HepG2 (cell line): ENCODE results near the gene RABGGTA. TPM values are rescaled to one million over a fixed set of nuclear protein-coding genes. Genes with fewer than 3 reads are reported as not detected.

Experiments
- ATAC-seq: fragments of 200-7000 bp; cut with Tn5 transposase; 3 replicates; pipeline ENCODE4 v1.9.1; 2020; ENCODE audit warnings: mild to moderate bottlenecking, moderate library complexity
- BruUV-seq: library from RNA; stranded (reverse); fragments of 400-500 nt; replicated peaks from 2 replicates; lab custom pipeline; 2021; lab: Mats Ljungman, UMichigan
- CTCF ChIA-PET: fragments of 300-600 bp; formaldehyde crosslinking; extraction: SDS; loops from one replicate; lab custom pipeline; 2021; ENCODE audit warnings: low total read pairs, inconsistent platforms, low intra/inter-chr PET ratio; lab: Yijun Ruan, JAX
- POLR2A ChIA-PET: fragments of 350-600 bp; sonication (Branson Sonifier 250); formaldehyde crosslinking; loops from one replicate; lab custom pipeline; 2020; ENCODE audit warnings: antibody characterized with exemption, inconsistent platforms; lab: Yijun Ruan, JAX
- DNase-seq: peaks from one replicate; pipeline ENCODE4 v3.0.0-alpha.2; 2015; ENCODE audit warnings: low spot score
- FAIRE-seq: peaks from 3 replicates; lab custom pipeline; 2011; peaks lifted over from hg19 to GRCh38; lab: Jason Lieb, UNC
- H2AFZ ChIP-seq: one replicate; pipeline ENCODE4 v1.6.1; 2011; ENCODE audit warnings: low read length, inconsistent platforms
- H3K27ac ChIP-seq: fragments of 300-600 bp; 3 replicates; pipeline ENCODE4 v1.8.0; 2011; ENCODE audit warnings: mixed run types, mild to moderate bottlenecking, mixed read lengths, low read length, inconsistent platforms; ENCODE audit not compliant: insufficient read depth; ENCODE audit errors: extremely low read length
- H3K27me3 ChIP-seq, 2 experiments: fragments of 200-600 bp in 1 of 2; 2 replicates in 1 of 2; 3 replicates in 1 of 2; pipeline versions ENCODE4 v1.6.0 to v1.8.0; 2011; ENCODE audit warnings: low read length in 2 of 2, mild to moderate bottlenecking in 2 of 2, moderate library complexity in 2 of 2, inconsistent platforms in 1 of 2; ENCODE audit not compliant: insufficient read depth in 2 of 2, control insufficient read depth in 1 of 2
- H3K36me3 ChIP-seq, 2 experiments: fragments of 200-600 bp in 1 of 2; replicated peaks in 1 of 2; 2 replicates in 1 of 2; 3 replicates in 1 of 2; pipeline versions ENCODE4 v1.5.1 to v1.8.0; 2011; ENCODE audit warnings: low read length in 2 of 2, inconsistent platforms in 1 of 2; ENCODE audit not compliant: insufficient read depth in 2 of 2, control insufficient read depth in 1 of 2
- H3K4me1 ChIP-seq: 2 replicates; pipeline ENCODE4 v1.5.1; 2012; ENCODE audit warnings: low read length, inconsistent platforms; ENCODE audit not compliant: insufficient read depth
- H3K4me2 ChIP-seq: 2 replicates; pipeline ENCODE4 v1.6.0; 2011; ENCODE audit warnings: low read depth, low read length, inconsistent platforms
- H3K4me3 ChIP-seq, 3 experiments: fragments of 200-600 bp in 1 of 3; sonication (generic), shearing (Covaris generic) in 1 of 3; replicated peaks in 1 of 3; 2 replicates each; pipeline ENCODE4 v1.5.1; 2011 to 2016; ENCODE audit warnings: low read length in 3 of 3, inconsistent platforms in 2 of 3, low read depth in 2 of 3, mild to moderate bottlenecking in 2 of 3, control low read depth in 1 of 3, mixed read lengths in 1 of 3; ENCODE audit not compliant: insufficient read depth in 1 of 3
- H3K79me2 ChIP-seq: one replicate; pipeline ENCODE4 v1.6.1; 2011; ENCODE audit warnings: low read length, inconsistent platforms; ENCODE audit not compliant: insufficient read depth
- H3K9ac ChIP-seq: 2 replicates; pipeline ENCODE4 v1.6.0; 2011; ENCODE audit warnings: mild to moderate bottlenecking, low read depth, low read length, inconsistent platforms; ENCODE audit not compliant: insufficient read depth
- H3K9me3 ChIP-seq: 2 replicates; pipeline ENCODE4 v1.5.1; 2012; ENCODE audit warnings: mild to moderate bottlenecking, low read length
- H4K20me1 ChIP-seq: 2 replicates; pipeline ENCODE4 v1.6.0; 2011; ENCODE audit warnings: inconsistent platforms, mild to moderate bottlenecking, low read length, moderate library complexity; ENCODE audit not compliant: insufficient read depth
- NFIB ChIP-seq: sonication (generic); formaldehyde crosslinking; IDR thresholded peaks from 2 replicates; pipeline ENCODE4 v1.9.0; 2021; ENCODE audit warnings: missing genetic modification reagents, mild to moderate bottlenecking, borderline replicate concordance
- NR2F1 ChIP-seq, 2 experiments: fragments of 450-650 bp in 1 of 2; formaldehyde crosslinking in 1 of 2; IDR thresholded peaks; 2 replicates each; pipeline versions ENCODE4 v1.5.0 to v1.6.1; 2016 to 2020; ENCODE audit warnings: mild to moderate bottlenecking in 1 of 2, missing compliant biosample characterization in 1 of 2, missing genetic modification reagents in 1 of 2, moderate library complexity in 1 of 2
- SAFB2 ChIP-seq: sonication (generic); formaldehyde crosslinking; IDR thresholded peaks from 2 replicates; pipeline ENCODE4 v1.5.1; 2020; ENCODE audit warnings: missing genetic modification reagents, low read depth, mild to moderate bottlenecking, borderline replicate concordance
- ZNF33A ChIP-seq: sonication (generic); formaldehyde crosslinking; IDR thresholded peaks from 2 replicates; pipeline ENCODE4 v1.5.1; 2020; ENCODE audit warnings: missing genetic modification reagents, mild to moderate bottlenecking, moderate library complexity, borderline replicate concordance
- ZNF343 ChIP-seq: sonication (generic); formaldehyde crosslinking; IDR thresholded peaks from 2 replicates; pipeline ENCODE4 v1.4.0; 2020; ENCODE audit warnings: mild to moderate bottlenecking, missing genetic modification reagents
- ZZZ3 ChIP-seq: sonication (generic); formaldehyde crosslinking; IDR thresholded peaks from 2 replicates; pipeline ENCODE4 v1.4.0; 2020; ENCODE audit warnings: missing genetic modification reagents, mild to moderate bottlenecking, borderline replicate concordance
- WGBS: methylation state at CpG from one replicate; pipeline ENCODE4 v1.1.6; 2017; ENCODE audit warnings: low lambda C conversion rate; 5-methylcytosine and 5-hydroxymethylcytosine counted together
- in situ Hi-C: cut with HindIII; loops from 2 replicates; pipeline ENCODE4 v1.10.0; 2017; ENCODE audit warnings: low pct_unique_long_range_greater_than_20kb; ENCODE audit not compliant: extremely low pct_ligation_motif_present
- intact Hi-C: fragments of 100-400 bp; cut with micrococcal nuclease; formaldehyde crosslinking; loops from one replicate; pipeline ENCODE4 v1.10.0; 2022; ENCODE audit not compliant: unreplicated experiment
- polyA plus RNA-seq, 8 experiments: library from polyadenylated mRNA; depleted of rRNA in 3 of 8; stranded (reverse) in 7 of 8; unstranded in 1 of 8; fragments of >200 nt; fragmentation: Illumina TruSeq in 4 of 8; extraction: Trizol in 4 of 8; gene quantifications; 2 replicates each; pipeline versions ENCODE4 v1.2.1 to v1.2.3, GENCODE V29; 2011 to 2016; ENCODE audit warnings: low read depth in 4 of 8, missing spikeins in 1 of 8, mixed read lengths in 1 of 8; ENCODE audit not compliant: insufficient read depth in 1 of 8
- total RNA-seq, 5 experiments: library from RNA; depleted of rRNA; stranded (reverse); fragments of >200 nt; fragmentation: Illumina TruSeq; extraction: Trizol; gene quantifications; 2 replicates each; pipeline ENCODE4 v1.2.3, GENCODE V29; 2016; ENCODE audit warnings: low read depth in 1 of 5
- TF ChIP-seq, protein P1 (sequence below): sonication (generic); formaldehyde crosslinking; IDR thresholded peaks from 2 replicates; pipeline ENCODE4; 2020; ENCODE audit warnings: missing genetic modification reagents, mild to moderate bottlenecking, borderline replicate concordance

The RABGGTA gene
- total and polyA plus RNA-seq, 2 of the 13 experiments (the other 11 are each of a cell fraction or from before 2014, with no cell fraction given) = 57.9 to 90.8 TPM

GRCh38 chr14:24277071-24277470 is 5.7 kb upstream of the RABGGTA start:
- Histone ChIP-seq H2AFZ (no peak overlapping the region), H3K9me3 (no peaks in the 10 kb centered on the region), H3K36me3 (no peaks in the 10 kb centered on the region), H3K27me3 (no peaks in the 10 kb centered on the region), H3K4me2 (no peak overlapping the region), H3K9ac (no peak overlapping the region), H3K4me3 (no peak overlapping the region), H4K20me1 (no peaks in the 10 kb centered on the region), H3K79me2 (peaks cover 2% of the 10 kb centered on the region), H3K27ac (no peak overlapping the region), H3K4me1 (peaks cover 9% of the 10 kb centered on the region)
- intact Hi-C loops (no loop called here), in situ Hi-C loops (no loop called here)
- DNase-seq = no peak
- TF ChIP-seq, protein P1, sequence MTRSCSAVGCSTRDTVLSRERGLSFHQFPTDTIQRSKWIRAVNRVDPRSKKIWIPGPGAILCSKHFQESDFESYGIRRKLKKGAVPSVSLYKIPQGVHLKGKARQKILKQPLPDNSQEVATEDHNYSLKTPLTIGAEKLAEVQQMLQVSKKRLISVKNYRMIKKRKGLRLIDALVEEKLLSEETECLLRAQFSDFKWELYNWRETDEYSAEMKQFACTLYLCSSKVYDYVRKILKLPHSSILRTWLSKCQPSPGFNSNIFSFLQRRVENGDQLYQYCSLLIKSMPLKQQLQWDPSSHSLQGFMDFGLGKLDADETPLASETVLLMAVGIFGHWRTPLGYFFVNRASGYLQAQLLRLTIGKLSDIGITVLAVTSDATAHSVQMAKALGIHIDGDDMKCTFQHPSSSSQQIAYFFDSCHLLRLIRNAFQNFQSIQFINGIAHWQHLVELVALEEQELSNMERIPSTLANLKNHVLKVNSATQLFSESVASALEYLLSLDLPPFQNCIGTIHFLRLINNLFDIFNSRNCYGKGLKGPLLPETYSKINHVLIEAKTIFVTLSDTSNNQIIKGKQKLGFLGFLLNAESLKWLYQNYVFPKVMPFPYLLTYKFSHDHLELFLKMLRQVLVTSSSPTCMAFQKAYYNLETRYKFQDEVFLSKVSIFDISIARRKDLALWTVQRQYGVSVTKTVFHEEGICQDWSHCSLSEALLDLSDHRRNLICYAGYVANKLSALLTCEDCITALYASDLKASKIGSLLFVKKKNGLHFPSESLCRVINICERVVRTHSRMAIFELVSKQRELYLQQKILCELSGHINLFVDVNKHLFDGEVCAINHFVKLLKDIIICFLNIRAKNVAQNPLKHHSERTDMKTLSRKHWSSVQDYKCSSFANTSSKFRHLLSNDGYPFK (CRISPR knock-in tag) = no peak
- TF ChIP-seq SAFB2 (CRISPR knock-in tag) (no peak), ZNF33A (CRISPR knock-in tag) (no peak)
- 96% methylated on average over 6 of the region's 6 CpGs for WGBS
- FAIRE-seq = no peak
- BruUV-seq = no TSS peak
- ATAC-seq = no peak
- ChIA-PET CTCF (no interaction called here), POLR2A (no interaction called here)

DNA sequence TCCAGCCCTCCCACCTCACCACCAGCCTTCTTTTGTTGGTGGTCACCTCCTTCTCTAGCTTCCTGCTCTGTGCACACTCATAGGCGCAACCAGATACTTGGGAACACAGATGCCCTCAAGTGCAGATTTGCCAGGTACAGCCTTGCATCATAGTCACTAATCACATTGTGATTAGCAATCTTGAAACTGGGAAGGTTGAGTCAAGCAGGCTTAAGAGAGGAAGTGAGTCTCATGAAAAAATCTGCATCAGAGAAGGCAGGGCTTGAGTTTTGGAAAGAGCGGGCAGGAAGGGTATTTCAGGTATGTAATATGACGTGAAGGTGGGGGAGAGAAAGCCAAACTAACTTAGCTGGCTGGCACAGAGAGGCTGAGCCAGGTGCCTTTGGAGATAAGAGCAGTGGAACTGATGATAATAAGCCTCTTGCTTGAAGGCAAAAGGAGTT is 2.7 kb upstream of the RABGGTA start:
- in situ Hi-C loops (no loop called here), intact Hi-C loops (no loop called here)
- FAIRE-seq = no peak
- 0 out of 2 replicates have a peak, but pooled peaks have one; percentile 4 for TF ChIP-seq ZNF343 (CRISPR knock-in tag)
- 0 out of 2 replicates have a peak, but pooled peaks have one; percentile 77 for TF ChIP-seq NFIB (CRISPR knock-in tag)
- TF ChIP-seq ZZZ3 (CRISPR knock-in tag) = 0 out of 2 replicates have a peak, but pooled peaks have one; percentile 0
- TF ChIP-seq NR2F1 (CRISPR knock-in tag; IDR thresholded peaks at IDR 0.05) = no peak
- H3K36me3 ChIP-seq = peaks cover 0 to 2% of the 10 kb centered on the region in 2 experiments; a peak in 1 of 5 replicates
- H3K27ac ChIP-seq = no peak overlapping the region
- ATAC-seq = no peak
- H3K4me2 ChIP-seq = no peak overlapping the region
- peaks cover 22% of the 10 kb centered on the region for H3K4me1 ChIP-seq
- no peak overlapping the region for H2AFZ ChIP-seq
- no peaks in the 10 kb centered on the region for H4K20me1 ChIP-seq
- ChIA-PET CTCF (interaction anchor here (1.1 to 1.4 kb wide), 2 partner anchors 24 to 31 kb away, joined by 3 to 4 read pairs; partner anchors contain the start of gene TINF2), POLR2A (interaction anchor here (0.6 to 16.5 kb wide), 6 partner anchors 8 to 85 kb away, joined by 3 to 435 read pairs (median 3); partner anchors contain the start of gene TINF2)
- no peak overlapping the region for H3K4me3 ChIP-seq
- H3K79me2 ChIP-seq = peaks cover 7% of the 10 kb centered on the region
- no peaks in the 10 kb centered on the region for H3K9me3 ChIP-seq
- no peak for DNase-seq
- 96% methylated on average over 3 of the region's 3 CpGs for WGBS
- no peak overlapping the region for H3K9ac ChIP-seq
- BruUV-seq = no TSS peak
- no peaks in the 10 kb centered on the region; a peak in 1 of 5 replicates for H3K27me3 ChIP-seq
